ENCODE data around the gene KASH5. TPM values are rescaled to one million over a fixed set of nuclear protein-coding genes. Genes with fewer than 3 reads are reported as not detected.

The KASH5 gene, protein sequence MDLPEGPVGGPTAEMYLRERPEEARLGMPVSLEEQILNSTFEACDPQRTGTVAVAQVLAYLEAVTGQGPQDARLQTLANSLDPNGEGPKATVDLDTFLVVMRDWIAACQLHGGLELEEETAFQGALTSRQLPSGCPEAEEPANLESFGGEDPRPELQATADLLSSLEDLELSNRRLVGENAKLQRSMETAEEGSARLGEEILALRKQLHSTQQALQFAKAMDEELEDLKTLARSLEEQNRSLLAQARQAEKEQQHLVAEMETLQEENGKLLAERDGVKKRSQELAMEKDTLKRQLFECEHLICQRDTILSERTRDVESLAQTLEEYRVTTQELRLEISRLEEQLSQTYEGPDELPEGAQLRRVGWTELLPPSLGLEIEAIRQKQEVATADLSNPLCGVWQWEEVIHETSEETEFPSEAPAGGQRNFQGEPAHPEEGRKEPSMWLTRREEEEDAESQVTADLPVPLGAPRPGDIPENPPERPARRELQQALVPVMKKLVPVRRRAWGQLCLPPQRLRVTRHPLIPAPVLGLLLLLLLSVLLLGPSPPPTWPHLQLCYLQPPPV
- 1 to 10 TPM; 2.3 to 2.6 TPM for total RNA-seq

DNA sequence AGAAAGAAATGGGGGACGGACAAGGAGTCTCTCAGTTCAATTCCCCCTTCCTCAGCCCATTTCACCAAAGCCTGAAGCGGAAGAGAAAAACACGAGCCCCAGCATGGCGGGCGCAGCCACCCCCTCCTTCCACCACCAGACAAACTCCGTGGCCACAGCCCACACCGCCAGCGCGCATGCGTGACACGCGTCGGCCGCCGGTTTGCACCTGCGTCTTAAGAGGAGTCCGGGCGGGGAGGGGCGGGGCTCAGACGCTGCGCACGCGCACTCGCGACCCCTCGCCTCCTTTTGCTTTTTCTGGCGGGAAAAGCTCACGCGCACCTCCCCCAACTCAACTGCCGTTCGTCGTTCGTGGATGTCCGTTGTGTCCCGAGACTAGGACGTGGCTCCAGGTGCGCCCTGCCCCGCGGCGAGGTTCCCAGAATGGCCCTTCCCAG, at the start of gene KASH5:
Gene KASH5, plus strand, starts transcription at position 314 of the 437 bp plus-strand sequence. CDS start 2,635 bp downstream, outside the sequence.
- Mint-ChIP-seq H3K9me3 (no peaks in the 10 kb centered on the region), H3K4me1 (ENCODE audit: low read depth) (peaks cover 19% of the 10 kb centered on the region), H3K27ac (peak within 1 kb of the TSS; percentile 84), H3K36me3 (no peaks in the 10 kb centered on the region), H3K27me3 (peaks cover 2% of the 10 kb centered on the region), H3K4me3 (peak within 1 kb of the TSS; percentile 61)
- DNase-seq: peak; percentile 94
- POLR2A ChIA-PET: no interaction called here
- CTCF ChIA-PET: no interaction called here
- intact Hi-C loops (cut with micrococcal nuclease): no loop called here

DNA sequence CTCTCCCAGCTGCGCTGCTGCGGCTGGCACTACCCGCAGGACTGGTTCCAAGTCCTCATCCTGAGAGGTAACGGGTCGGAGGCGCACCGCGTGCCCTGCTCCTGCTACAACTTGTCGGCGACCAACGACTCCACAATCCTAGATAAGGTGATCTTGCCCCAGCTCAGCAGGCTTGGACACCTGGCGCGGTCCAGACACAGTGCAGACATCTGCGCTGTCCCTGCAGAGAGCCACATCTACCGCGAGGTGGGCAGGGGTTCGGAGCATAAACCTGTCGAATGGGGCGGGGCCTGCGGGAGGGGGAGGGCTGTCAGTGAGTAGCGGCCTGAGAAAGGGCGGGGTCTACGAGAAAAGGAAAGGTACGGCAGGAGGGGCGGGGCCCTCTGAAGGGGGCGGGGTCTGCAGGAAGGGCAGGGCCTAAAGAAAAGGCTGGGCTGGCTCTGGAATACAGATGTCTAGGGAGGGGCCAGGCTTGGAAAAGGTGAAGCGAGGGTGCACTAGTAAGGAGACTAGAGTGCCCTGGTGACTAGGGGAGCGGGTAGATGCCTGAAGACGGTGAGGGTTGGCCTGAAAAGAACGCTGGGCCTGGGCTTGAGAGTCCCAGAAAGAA, 49.3 kb upstream of the KASH5 start:
- Mint-ChIP-seq H3K27ac (peak overlapping the region; percentile 9), H3K4me3 (no peak overlapping the region), H3K27me3 (no peaks in the 10 kb centered on the region), H3K36me3 (peaks cover 26% of the 10 kb centered on the region), H3K4me1 (ENCODE audit: low read depth) (peaks cover 49% of the 10 kb centered on the region), H3K9me3 (no peaks in the 10 kb centered on the region)
- DNase-seq: peak; percentile 49
- intact Hi-C loops (cut with micrococcal nuclease): no loop called here
- POLR2A ChIA-PET: no interaction called here
- CTCF ChIA-PET: no interaction called here

DNA sequence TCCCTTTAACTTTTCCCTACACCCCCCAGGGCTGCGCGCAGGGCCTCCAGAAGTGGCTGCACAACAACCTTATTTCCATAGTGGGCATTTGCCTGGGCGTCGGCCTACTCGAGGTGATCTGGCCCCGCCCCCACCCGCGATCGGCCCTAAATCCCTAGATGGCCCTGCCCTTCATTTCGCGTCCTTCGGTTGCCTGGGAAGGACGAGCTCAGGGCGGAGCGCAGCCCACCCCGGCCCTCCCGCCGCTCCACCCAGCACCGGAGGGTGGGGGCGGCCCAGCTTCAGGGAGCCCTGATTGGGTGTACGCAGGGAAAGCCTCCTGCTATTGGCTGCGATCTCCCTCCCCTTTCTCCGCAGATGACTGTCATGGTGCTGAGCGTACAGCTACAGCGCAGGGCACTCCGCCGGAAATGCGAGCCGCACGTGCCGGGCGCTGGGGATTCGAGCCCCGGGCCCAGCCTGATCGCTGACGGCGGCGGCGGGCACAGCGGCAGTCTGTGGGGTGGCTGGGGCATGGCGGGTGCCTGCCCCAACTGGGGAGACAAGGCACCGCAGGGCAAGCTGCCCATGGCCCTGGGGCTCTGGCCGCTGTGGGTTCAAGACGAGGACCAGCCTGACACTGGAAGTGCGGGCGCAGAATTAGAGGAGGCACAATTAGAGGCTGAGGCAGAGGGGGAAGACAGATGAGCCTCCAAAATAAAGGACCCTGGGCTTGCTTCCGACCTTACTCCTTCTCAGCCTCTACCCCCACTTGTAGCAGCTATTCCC, 48.6 kb upstream of the KASH5 start:
- POLR2A ChIA-PET: no interaction called here
- no peak for DNase-seq
- Mint-ChIP-seq H3K27ac (no peak overlapping the region), H3K4me1 (ENCODE audit: low read depth) (peaks cover 43% of the 10 kb centered on the region), H3K4me3 (no peak overlapping the region), H3K36me3 (peaks cover 26% of the 10 kb centered on the region), H3K9me3 (no peaks in the 10 kb centered on the region), H3K27me3 (no peaks in the 10 kb centered on the region)
- intact Hi-C loops (cut with micrococcal nuclease): no loop called here
- CTCF ChIA-PET: interaction anchor here (1.3 kb wide), 1 partner anchor 11 kb away, joined by 3 read pairs; no protein-coding TSS in a partner anchor

DNA sequence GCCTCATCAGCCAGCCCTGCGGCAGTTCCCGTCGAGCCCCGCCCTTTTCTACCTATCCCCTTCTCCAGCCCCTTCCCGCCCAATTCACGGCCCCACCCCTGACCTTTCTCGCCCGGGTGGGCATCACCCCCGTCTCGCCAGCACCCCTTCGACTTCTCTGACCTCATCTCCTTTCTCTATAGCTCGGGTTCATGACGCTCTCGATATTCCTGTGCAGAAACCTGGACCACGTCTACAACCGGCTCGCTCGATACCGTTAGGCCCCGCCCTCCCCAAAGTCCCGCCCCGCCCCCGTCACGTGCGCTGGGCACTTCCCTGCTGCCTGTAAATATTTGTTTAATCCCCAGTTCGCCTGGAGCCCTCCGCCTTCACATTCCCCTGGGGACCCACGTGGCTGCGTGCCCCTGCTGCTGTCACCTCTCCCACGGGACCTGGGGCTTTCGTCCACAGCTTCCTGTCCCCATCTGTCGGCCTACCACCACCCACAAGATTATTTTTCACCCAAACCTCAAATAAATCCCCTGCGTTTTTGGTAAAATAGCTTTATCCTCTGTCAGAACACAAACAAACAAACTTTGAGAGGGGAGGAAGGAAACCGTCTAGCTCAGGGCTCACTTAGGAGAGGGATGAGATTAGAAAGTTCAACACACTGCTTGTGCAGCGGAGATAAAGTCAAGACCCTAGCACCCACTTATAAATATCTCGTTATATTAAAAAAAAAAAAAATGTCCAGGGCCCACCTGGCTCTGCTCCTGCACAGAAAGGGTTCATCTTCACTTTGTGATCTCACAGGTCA, 47.8 kb upstream of the KASH5 start:
- Mint-ChIP-seq H3K27me3 (no peaks in the 10 kb centered on the region), H3K36me3 (peaks cover 26% of the 10 kb centered on the region), H3K27ac (peak overlapping the region; percentile 49), H3K9me3 (no peaks in the 10 kb centered on the region), H3K4me3 (no peak overlapping the region), H3K4me1 (ENCODE audit: low read depth) (peaks cover 43% of the 10 kb centered on the region)
- POLR2A ChIA-PET: no interaction called here
- intact Hi-C loops (cut with micrococcal nuclease): no loop called here
- CTCF ChIA-PET: interaction anchor here (1.3 kb wide), 1 partner anchor 12 kb away, joined by 3 read pairs; no protein-coding TSS in a partner anchor
- peak; percentile 18 for DNase-seq

DNA sequence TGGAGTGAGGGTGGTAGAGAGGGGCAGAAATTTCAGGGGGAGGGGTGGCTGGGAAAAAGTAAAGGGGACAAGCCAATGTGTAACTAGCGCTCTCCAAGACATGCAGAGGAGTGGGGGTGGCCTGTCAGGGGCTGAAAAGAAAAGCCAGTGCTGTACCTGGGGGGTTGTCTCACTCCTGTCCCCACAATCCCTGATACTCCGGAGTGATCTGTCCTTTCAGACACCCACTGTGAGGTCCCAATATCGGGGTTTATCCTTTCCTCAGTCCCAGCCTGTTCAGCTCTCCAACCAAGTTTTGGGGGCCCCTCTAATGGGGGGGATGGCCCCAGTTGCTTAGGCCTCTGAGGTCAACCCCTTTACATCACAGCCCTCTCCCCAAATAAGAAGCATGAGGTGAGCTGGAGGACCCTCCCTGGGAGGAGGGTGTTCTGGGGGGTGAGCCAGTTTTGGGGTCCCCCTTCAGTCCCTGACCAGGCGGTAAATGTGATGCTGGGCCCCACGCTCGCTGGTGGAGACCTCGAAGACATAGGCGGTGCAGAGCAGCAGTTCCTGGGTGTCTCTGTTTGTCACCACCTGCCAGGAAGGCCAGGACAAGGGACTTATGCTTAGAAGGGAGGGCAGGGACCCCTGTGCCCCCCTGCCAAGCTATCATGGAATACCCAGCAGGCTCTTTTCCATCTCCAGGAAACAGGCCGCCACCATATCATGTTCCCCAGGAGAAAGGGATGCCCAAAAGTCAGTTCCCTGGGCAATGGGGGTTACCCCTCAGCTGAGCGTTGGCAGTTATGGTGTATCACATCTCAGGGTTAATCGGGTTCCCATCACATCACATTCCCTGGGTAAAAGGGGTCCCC, 47.0 kb upstream of the KASH5 start:
- intact Hi-C loops (cut with micrococcal nuclease): no loop called here
- H3K36me3 Mint-ChIP-seq: peaks cover 26% of the 10 kb centered on the region
- peaks cover 41% of the 10 kb centered on the region for H3K4me1 Mint-ChIP-seq (ENCODE audit: low read depth)
- H3K9me3 Mint-ChIP-seq: no peaks in the 10 kb centered on the region
- no peak overlapping the region for H3K27ac Mint-ChIP-seq
- ChIA-PET POLR2A (no interaction called here), CTCF (interaction anchor here (0.5 to 1.3 kb wide), 2 partner anchors 13 to 250 kb away, joined by 3 to 4 read pairs; no protein-coding TSS in a partner anchor)
- no peak for DNase-seq
- no peak overlapping the region for H3K4me3 Mint-ChIP-seq
- no peaks in the 10 kb centered on the region for H3K27me3 Mint-ChIP-seq

DNA sequence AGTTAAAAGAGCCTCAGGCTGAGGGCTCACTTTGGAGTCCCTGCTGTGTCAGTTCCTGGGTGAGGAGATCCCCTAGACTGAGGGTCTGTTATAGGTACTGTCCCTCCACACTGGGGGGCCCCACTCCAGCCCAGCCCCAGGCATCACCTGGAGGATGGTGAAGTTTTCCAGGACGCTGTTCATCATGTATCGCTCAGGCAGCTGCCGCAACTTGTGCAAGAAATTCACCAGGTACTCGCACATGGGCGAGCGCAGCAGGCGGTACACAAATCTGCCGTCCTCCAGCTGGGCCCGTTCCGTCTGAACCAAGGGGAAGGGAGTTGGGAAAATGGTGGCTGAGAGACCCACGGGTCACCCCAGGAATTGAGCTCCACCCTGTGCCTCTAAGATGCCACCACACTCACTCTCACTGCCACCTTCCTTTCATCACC, 45.7 kb upstream of the KASH5 start:
- Mint-ChIP-seq H3K27me3 (no peaks in the 10 kb centered on the region), H3K4me3 (no peak overlapping the region), H3K4me1 (ENCODE audit: low read depth) (peaks cover 31% of the 10 kb centered on the region), H3K9me3 (no peaks in the 10 kb centered on the region), H3K27ac (no peak overlapping the region), H3K36me3 (peaks cover 23% of the 10 kb centered on the region)
- ChIA-PET CTCF (no interaction called here), POLR2A (no interaction called here)
- DNase-seq: no peak
- intact Hi-C loops (cut with micrococcal nuclease): no loop called here

DNA sequence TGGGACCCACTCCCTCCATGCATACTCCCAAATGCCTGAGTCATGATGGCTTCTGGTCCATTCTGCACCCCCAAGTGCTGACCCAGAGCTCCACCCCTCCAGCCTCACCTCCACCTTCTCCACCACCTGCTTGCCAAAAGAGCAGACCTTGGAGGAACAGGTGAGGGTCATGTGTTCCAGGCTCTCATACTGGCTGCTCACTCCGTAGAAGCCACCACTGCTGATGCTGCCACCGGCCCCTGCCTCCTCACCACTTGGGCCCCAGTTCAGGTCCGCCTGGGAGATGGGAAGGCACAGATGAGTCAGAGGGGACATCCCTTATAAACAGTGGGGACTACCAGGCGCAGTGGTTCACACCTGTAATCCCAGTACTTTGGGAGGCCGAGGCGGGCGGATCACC, 44.9 kb upstream of the KASH5 start:
- CTCF ChIA-PET: no interaction called here

DNA sequence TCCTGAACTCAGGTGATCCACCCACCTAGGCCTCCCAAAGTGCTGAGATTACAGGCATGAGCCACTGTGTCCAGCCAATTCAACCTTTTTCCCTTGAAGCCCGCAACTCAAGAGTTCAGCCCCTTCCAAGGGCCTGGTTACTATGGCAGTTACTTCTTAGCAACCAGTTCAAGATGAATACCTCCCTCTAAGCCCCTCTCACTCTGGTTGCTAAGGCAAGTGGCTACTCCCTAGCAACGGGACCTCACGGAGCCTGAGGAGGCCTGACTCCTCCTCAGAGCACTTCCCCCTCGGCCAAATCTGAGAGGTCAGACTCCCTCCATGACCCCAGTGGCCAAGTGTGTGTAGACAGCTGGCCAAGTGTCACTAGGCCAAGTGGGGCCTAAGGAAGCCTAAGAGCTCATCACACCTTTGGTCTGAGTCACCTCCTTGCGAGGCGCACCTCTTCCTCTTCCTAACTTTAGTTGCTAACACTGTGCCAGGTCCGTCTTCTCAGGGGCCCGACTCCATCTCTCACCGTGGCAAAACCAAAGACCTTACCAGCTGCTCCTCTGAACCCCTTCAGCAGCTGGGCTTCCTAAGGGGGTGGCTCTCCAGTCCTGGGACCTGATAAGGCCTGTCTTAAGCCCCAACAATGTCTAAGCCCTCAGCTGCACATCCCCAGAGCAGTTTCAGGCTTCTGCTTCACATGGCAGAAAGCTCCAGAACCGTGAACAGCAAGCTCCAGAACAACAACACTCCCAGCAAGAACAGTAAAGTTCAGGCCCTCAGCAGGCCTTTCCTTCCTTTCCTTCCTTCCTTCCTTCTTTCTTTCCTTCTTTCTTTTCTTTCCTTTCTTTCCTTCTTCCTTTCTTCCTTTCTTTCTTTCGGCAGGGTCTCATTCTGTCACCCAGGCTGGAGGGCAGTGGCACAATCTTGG, 43.3 kb upstream of the KASH5 start:
- intact Hi-C loops (cut with micrococcal nuclease): no loop called here
- H3K36me3 Mint-ChIP-seq: peaks cover 7% of the 10 kb centered on the region
- no peak for DNase-seq
- no peak overlapping the region for H3K27ac Mint-ChIP-seq
- ChIA-PET CTCF (interaction anchor here (0.9 to 1.2 kb wide), 2 partner anchors 13 to 44 kb away, joined by 3 to 4 read pairs; no protein-coding TSS in a partner anchor), POLR2A (no interaction called here)
- H3K27me3 Mint-ChIP-seq: no peaks in the 10 kb centered on the region
- peaks cover 16% of the 10 kb centered on the region for H3K4me1 Mint-ChIP-seq (ENCODE audit: low read depth)
- H3K9me3 Mint-ChIP-seq: no peaks in the 10 kb centered on the region
- no peak overlapping the region for H3K4me3 Mint-ChIP-seq

More for the DNA sequence above, 44.9 kb upstream of the KASH5 start:
- peaks cover 17% of the 10 kb centered on the region for H3K36me3 Mint-ChIP-seq
- POLR2A ChIA-PET: no interaction called here
- no peak overlapping the region for H3K4me3 Mint-ChIP-seq
- no peaks in the 10 kb centered on the region for H3K9me3 Mint-ChIP-seq
- intact Hi-C loops (cut with micrococcal nuclease): no loop called here
- DNase-seq: no peak
- H3K4me1 Mint-ChIP-seq (ENCODE audit: low read depth): peaks cover 24% of the 10 kb centered on the region
- no peaks in the 10 kb centered on the region for H3K27me3 Mint-ChIP-seq
- no peak overlapping the region for H3K27ac Mint-ChIP-seq

DNA sequence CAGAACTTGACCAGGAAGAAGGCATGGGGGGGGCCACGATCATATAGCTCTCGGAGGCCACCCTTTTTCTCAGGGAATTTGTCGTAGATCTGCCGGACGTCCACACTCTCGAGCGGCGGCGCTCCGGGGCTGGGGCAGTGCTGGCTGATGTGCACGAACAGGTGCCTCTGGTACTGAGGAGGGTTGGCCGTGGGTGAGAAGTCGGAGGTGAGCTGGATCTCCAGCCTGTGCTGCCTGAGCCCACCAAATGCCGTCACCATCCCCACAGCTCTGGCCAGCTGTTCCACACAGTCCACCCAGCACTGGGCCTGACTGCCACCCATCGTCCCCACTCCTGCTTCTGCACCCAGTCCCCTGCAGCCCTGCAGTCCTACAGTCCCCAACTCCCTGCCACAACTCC, 40.9 kb upstream of the KASH5 start:
- peaks cover 9% of the 10 kb centered on the region for H3K4me1 Mint-ChIP-seq (ENCODE audit: low read depth)
- no peaks in the 10 kb centered on the region for H3K9me3 Mint-ChIP-seq
- no peaks in the 10 kb centered on the region for H3K36me3 Mint-ChIP-seq
- no peak overlapping the region for H3K4me3 Mint-ChIP-seq
- no peak overlapping the region for H3K27ac Mint-ChIP-seq
- H3K27me3 Mint-ChIP-seq: no peaks in the 10 kb centered on the region
- CTCF ChIA-PET: no interaction called here
- POLR2A ChIA-PET: no interaction called here
- intact Hi-C loops (cut with micrococcal nuclease): no loop called here
- DNase-seq: no peak

DNA sequence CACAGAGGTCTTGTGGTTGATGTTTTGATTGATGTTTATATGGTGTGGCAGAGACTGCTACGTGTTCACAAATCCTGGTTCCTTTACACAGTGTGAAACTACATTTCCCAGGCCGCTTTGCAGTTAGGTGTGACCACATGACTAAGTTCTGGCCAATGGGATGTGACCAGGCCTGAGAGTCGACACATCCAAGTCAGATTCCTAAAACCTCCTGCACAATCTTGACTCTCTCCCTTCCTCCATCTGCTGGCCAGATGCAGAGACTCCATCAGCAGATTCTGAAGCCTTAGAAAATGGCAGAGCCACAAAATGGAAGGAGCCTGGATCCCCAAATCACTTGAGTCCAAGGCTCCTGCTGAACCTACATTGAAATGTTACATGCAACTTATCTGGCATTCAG, 40.2 kb upstream of the KASH5 start:
- intact Hi-C loops (cut with micrococcal nuclease): no loop called here
- Mint-ChIP-seq H3K9me3 (no peaks in the 10 kb centered on the region), H3K27me3 (no peaks in the 10 kb centered on the region), H3K4me3 (no peak overlapping the region), H3K36me3 (no peaks in the 10 kb centered on the region), H3K27ac (no peak overlapping the region), H3K4me1 (ENCODE audit: low read depth) (peaks cover 6% of the 10 kb centered on the region)
- ChIA-PET CTCF (interaction anchor here (0.8 to 1.3 kb wide), 2 partner anchors 82 to 128 kb away, joined by 3 read pairs; no protein-coding TSS in a partner anchor), POLR2A (no interaction called here)
- DNase-seq: peak; percentile 36
